Measurements from ENCODE around the gene LPCAT1.

The LPCAT1 gene

GRCh38 chr5:1415059-1415425 lies 108.7 kb downstream of the LPCAT1 start:
- Histone ChIP-seq H3K4me3 (no peak overlapping the region), H3K27ac (no peak overlapping the region)
- no peak for DNase-seq (ENCODE audit: low spot score)
- TF ChIP-seq CTCF (IDR thresholded peaks at IDR 0.05): no peak

DNA sequence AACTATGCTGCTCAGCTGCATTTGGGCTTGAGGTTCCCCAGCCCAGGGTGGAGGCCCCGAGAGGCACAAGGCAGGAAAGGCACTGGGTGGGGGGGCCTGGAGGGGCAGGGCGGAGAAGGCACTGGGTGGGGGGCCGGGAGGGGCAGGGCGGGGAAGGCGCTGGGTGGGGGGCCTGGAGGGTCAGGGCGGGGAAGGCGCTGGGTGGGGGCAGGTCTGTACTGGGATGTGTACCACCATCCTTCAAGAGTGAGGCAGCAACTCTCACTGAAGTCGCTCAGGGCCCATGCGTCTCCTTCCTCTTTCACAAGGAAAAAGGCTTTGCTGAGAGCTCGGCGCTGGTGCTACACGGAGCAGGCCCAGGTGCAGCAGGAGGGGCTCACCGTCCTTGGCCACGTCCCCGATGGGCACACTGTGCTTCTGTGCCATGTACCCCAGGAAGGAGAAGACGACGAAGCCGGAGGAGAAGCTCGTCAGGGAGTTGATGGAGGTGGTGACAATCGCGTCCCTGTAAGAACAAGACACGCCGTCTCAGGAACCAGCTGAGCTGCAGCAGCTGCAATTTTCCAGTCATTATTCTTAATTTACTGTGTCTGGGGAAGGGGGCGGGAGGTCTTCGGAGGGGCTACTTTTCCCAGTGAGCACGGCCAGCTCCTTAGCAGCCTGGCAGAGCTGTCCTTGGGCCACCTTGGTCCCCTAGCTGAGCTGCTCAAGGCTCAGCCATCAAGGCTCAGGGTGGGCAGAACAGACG lies 109.3 kb downstream of the LPCAT1 start:
- no peak for TF ChIP-seq CTCF (IDR thresholded peaks at IDR 0.05)
- DNase-seq (ENCODE audit: low spot score): no peak
- H3K4me3 ChIP-seq: no peak overlapping the region
- no peak overlapping the region for H3K27ac ChIP-seq

GRCh38 chr5:1413611-1414241 lies 110.0 kb downstream of the LPCAT1 start:
- Histone ChIP-seq H3K27ac (no peak overlapping the region), H3K4me3 (no peak overlapping the region)
- DNase-seq (ENCODE audit: low spot score): no peak
- no peak for TF ChIP-seq CTCF (IDR thresholded peaks at IDR 0.05)

GRCh38 chr5:1413211-1413610 lies 110.5 kb downstream of the LPCAT1 start:
- Histone ChIP-seq H3K27ac (no peak overlapping the region), H3K4me3 (no peak overlapping the region)
- no peak for TF ChIP-seq CTCF (IDR thresholded peaks at IDR 0.05)
- no peak for DNase-seq (ENCODE audit: low spot score)

- DNase-seq (ENCODE audit: low spot score): no peak
- H3K4me3 ChIP-seq: no peak overlapping the region
- H3K27ac ChIP-seq: no peak overlapping the region
- no peak for TF ChIP-seq CTCF (IDR thresholded peaks at IDR 0.05)
These were observed 111.1 kb downstream of the LPCAT1 start for GRCh38 chr5:1412621-1413020.

GRCh38 chr5:1412163-1412562 lies 111.6 kb downstream of the LPCAT1 start:
- DNase-seq (ENCODE audit: low spot score): no peak
- no peak overlapping the region for H3K27ac ChIP-seq
- no peak for TF ChIP-seq CTCF (IDR thresholded peaks at IDR 0.05)
- no peak overlapping the region for H3K4me3 ChIP-seq

Measured in coronary artery (tissue), 2 donors.